ENCODE results near the gene PRODH2.

Gene PRODH2

DNA sequence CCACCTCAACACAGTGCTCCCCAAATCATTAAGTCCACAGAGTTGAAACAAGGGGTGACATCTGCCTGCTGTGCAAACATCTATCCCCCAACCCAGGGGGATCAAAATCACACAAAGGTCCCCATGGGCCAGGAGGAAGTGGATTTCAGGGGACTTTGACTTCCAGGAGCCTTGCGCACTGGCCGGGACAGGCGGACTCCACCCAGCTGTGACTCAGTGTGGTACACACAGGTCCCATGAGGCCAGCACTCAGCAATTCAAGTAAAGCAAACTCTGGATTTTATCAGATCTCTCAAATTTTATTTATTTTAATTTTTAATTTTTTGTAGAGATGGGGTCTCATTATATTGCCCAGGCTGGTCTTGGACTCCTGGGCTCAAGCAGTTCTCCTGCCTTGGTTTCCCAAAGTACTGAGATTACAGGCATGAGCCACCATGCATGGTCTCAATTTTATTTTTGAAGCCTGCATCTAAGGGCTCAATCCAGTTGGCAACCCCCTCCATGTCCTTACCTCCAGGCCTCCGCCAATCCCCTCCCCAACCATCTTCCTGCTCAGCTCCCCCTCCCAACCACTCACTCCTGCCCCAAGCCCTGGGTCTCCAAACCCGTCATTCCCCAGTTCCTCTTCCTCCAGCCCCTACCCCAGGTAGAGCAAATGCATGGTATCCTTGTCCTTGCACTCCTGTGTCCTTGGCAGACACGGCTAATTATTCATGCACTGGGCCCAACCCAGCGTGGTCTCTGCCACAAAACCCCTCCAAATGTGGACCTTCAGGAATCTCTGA, 19.1 kb downstream of the PRODH2 start:
- H3K9me3 ChIP-seq (ENCODE audit: low read length) = no peaks in the 10 kb centered on the region
- H3K9me2 ChIP-seq (ENCODE audit: low read depth, low read length) = no peaks in the 10 kb centered on the region
- H3K36me3 ChIP-seq (ENCODE audit: insufficient read depth, low read length) = no peaks in the 10 kb centered on the region
- H3K9ac ChIP-seq (ENCODE audit: low read length) = no peak overlapping the region
- H3K4me2 ChIP-seq (ENCODE audit: low read length) = no peak overlapping the region
- H3K4me3 ChIP-seq (ENCODE audit: low read depth, low read length, poor library complexity, severe bottlenecking) = no peak overlapping the region
- H3K27ac ChIP-seq (ENCODE audit: low read depth, low read length, poor library complexity, severe bottlenecking) = no peak overlapping the region
- H3K27me3 ChIP-seq (ENCODE audit: insufficient read depth, low read length) = no peaks in the 10 kb centered on the region
- H3F3A ChIP-seq (ENCODE audit: insufficient read depth, low read length) = no peaks in the 10 kb centered on the region; the same call in 1 of the 2 replicates
- H3K79me2 ChIP-seq (ENCODE audit: insufficient read depth, low read length) = no peaks in the 10 kb centered on the region
- H3K4me1 ChIP-seq (ENCODE audit: insufficient read depth, low read length, severe bottlenecking) = no peaks in the 10 kb centered on the region
- TF ChIP-seq EZH2 (IDR thresholded peaks at IDR 0.05; ENCODE audit: borderline replicate concordance, low read length) = no peak
- no peak overlapping the region for H2AFZ ChIP-seq (ENCODE audit: low read length)
- no peaks in the 10 kb centered on the region for H4K20me1 ChIP-seq (ENCODE audit: insufficient read depth, low read length)

GRCh38 chr19:35792888-35793287, 19.8 kb downstream of the PRODH2 start:
- H3K27me3 ChIP-seq (ENCODE audit: insufficient read depth, low read length) = no peaks in the 10 kb centered on the region
- H3K79me2 ChIP-seq (ENCODE audit: insufficient read depth, low read length) = no peaks in the 10 kb centered on the region
- no peak overlapping the region for H3K9ac ChIP-seq (ENCODE audit: low read length)
- TF ChIP-seq, protein P1, sequence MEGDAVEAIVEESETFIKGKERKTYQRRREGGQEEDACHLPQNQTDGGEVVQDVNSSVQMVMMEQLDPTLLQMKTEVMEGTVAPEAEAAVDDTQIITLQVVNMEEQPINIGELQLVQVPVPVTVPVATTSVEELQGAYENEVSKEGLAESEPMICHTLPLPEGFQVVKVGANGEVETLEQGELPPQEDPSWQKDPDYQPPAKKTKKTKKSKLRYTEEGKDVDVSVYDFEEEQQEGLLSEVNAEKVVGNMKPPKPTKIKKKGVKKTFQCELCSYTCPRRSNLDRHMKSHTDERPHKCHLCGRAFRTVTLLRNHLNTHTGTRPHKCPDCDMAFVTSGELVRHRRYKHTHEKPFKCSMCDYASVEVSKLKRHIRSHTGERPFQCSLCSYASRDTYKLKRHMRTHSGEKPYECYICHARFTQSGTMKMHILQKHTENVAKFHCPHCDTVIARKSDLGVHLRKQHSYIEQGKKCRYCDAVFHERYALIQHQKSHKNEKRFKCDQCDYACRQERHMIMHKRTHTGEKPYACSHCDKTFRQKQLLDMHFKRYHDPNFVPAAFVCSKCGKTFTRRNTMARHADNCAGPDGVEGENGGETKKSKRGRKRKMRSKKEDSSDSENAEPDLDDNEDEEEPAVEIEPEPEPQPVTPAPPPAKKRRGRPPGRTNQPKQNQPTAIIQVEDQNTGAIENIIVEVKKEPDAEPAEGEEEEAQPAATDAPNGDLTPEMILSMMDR (IDR thresholded peaks at IDR 0.05; ENCODE audit: low read length) = no peak
- no peak for TF ChIP-seq EZH2 (IDR thresholded peaks at IDR 0.05; ENCODE audit: borderline replicate concordance, low read length)
- no peaks in the 10 kb centered on the region for H4K20me1 ChIP-seq (ENCODE audit: insufficient read depth, low read length)
- no peaks in the 10 kb centered on the region; the same call in 1 of the 2 replicates for H3F3A ChIP-seq (ENCODE audit: insufficient read depth, low read length)
- H3K36me3 ChIP-seq (ENCODE audit: insufficient read depth, low read length) = no peaks in the 10 kb centered on the region
- H3K4me1 ChIP-seq (ENCODE audit: insufficient read depth, low read length, severe bottlenecking) = no peaks in the 10 kb centered on the region
- H3K9me3 ChIP-seq (ENCODE audit: low read length) = no peaks in the 10 kb centered on the region
- H3K4me2 ChIP-seq (ENCODE audit: low read length) = no peak overlapping the region
- no peaks in the 10 kb centered on the region for H3K9me2 ChIP-seq (ENCODE audit: low read depth, low read length)
- H3K4me3 ChIP-seq (ENCODE audit: low read depth, low read length, poor library complexity, severe bottlenecking) = no peak overlapping the region
- H2AFZ ChIP-seq (ENCODE audit: low read length) = no peak overlapping the region
- H3K27ac ChIP-seq (ENCODE audit: low read depth, low read length, poor library complexity, severe bottlenecking) = no peak overlapping the region

DNA sequence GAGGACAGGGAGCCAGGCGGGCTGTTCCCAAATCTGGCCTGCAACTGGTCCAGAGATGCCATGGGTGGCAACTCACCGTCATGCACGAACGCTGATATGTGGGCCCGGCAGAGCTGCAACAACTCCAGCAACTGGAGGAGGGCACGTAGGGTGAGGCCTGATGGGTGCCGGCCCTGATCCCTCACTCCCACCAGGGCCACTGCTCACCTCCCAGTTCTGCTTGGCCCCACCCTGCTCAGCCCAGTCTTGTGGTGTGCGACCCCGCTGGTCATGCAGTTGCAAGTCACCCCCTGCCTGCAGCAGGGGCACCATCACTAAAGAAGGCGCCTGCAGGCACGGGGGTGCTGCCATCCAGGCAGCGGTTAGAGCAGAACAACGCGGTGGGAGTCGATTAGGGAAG, 20.3 kb downstream of the PRODH2 start:
- H3K4me2 ChIP-seq (ENCODE audit: low read length) = no peak overlapping the region
- no peak overlapping the region for H3K4me3 ChIP-seq (ENCODE audit: low read depth, low read length, poor library complexity, severe bottlenecking)
- no peak overlapping the region for H2AFZ ChIP-seq (ENCODE audit: low read length)
- TF ChIP-seq, protein P1 (IDR thresholded peaks at IDR 0.05; ENCODE audit: low read length) = no peak
- no peak for TF ChIP-seq EZH2 (IDR thresholded peaks at IDR 0.05; ENCODE audit: borderline replicate concordance, low read length)
- no peaks in the 10 kb centered on the region for H3K4me1 ChIP-seq (ENCODE audit: insufficient read depth, low read length, severe bottlenecking)
- H3F3A ChIP-seq (ENCODE audit: insufficient read depth, low read length) = no peaks in the 10 kb centered on the region; the same call in 1 of the 2 replicates
- no peak overlapping the region for H3K9ac ChIP-seq (ENCODE audit: low read length)
- no peaks in the 10 kb centered on the region for H3K79me2 ChIP-seq (ENCODE audit: insufficient read depth, low read length)
- H3K36me3 ChIP-seq (ENCODE audit: insufficient read depth, low read length) = no peaks in the 10 kb centered on the region
- H3K27ac ChIP-seq (ENCODE audit: low read depth, low read length, poor library complexity, severe bottlenecking) = no peak overlapping the region
- no peaks in the 10 kb centered on the region for H3K9me2 ChIP-seq (ENCODE audit: low read depth, low read length)
- H4K20me1 ChIP-seq (ENCODE audit: insufficient read depth, low read length) = no peaks in the 10 kb centered on the region
- no peaks in the 10 kb centered on the region for H3K9me3 ChIP-seq (ENCODE audit: low read length)
- H3K27me3 ChIP-seq (ENCODE audit: insufficient read depth, low read length) = no peaks in the 10 kb centered on the region

All from OCI-LY1 (cell line).